HG03196 (cell line): ENCODE measurements around the gene ARHGEF10L.
"Not testable (repeated sequence)": the region's sequence is repeated elsewhere in the genome, so short reads cannot be mapped to it uniquely, and the experiment has no call there.

Source experiments
- ATAC-seq: cut with Tn5 transposase; IDR thresholded peaks from one replicate; pipeline ENCODE4 v1.9.1; 2021; ENCODE audit not compliant: unreplicated experiment

Gene ARHGEF10L

DNA sequence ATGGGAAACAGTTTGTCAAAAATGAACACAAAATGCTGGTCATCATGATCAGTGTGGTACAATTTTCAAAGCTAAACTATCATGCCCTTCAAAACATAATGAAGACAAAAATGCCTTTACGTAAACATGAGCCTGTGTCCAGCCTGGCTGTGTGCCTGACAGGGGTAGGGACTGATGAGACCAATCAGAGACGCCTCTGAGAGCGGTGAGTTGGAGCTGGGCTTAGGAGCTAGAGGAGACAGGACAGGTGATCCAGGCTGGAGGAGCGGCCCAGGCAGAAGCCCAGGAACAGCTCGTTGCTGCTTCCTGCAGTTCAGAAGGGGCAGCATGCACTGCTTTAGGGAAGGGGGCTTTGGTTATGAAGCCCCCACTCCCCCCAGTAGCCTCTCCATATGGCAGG, 70.0 kb downstream of the ARHGEF10L start:
- no peak for ATAC-seq

DNA sequence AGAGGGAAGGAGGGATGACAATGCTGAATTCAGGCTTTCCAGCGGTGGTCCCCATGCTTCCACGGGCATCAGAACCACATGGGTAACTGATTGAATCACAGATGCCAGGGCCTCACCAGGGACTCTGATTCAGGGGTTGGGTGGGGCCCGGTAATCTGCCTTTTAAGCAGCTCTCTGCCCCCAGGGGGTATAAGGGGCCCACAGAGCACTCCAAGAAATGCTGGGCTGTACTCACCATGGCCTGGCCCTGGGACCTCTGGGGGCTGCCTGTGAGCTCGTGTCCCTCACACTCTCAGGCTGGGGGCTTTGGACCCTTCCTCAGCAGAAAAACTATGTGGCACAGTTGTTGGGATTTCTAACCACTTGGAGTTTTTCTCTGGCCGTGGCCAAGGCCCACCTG, 70.6 kb downstream of the ARHGEF10L start:
- no peak for ATAC-seq

DNA sequence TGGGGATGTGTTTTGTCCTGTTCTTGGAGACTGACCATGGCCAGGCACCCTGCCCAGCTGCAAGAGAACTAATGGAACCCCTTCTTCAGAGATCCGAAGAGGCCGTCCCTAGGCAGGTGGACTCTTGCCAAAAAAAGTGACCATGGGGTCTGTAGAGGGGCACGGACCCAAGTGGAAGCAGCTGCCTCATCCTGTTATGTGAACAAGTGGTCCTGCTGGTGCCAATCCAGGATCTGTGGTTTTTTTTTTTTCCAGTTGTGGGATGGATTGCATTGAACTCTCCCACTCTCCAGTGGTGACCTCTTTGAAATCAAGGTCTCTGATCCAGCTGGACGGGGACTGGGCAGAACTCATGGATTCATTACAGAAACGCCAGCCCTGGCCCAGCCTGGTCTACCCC, 71.2 kb downstream of the ARHGEF10L start:
- ATAC-seq, result no peak

DNA sequence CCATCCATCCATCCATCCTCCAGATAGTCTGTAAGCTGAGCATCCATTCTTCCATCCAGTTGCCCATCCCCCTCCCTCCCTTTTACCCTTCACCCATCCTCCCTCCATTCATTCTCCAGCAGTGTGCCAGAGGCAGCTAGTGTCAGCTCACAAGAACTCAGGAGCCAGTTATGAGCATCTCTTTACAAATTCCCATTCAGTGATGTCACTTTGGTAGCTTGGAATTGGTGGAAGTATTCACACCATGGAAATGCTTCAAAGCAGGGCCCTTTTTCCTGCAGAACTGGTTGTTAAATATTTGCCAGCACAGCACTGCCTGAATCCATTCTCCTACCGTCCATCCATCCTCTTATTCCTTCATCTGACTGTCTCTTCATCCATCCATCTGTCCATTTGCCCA, 72.5 kb downstream of the ARHGEF10L start:
- no peak for ATAC-seq

DNA sequence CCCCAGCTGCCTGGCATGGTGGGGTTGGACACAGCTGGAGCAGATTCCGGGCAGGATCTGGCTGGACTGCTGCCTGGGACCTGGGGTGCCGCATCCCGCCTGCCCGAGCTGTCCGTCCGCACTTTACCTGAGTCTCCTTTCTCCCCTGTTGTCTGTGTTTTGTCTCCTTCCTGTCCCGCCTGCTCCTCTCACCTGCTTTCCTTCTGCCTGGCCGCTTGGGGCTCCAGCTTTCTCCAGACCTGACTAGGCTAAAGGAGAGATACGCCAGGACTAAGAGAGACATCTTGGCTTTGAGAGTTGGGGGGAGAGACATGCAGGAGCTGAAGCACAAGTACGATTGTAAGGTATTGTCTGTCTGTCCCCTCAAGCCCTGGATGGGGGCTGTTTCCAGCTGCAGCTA, 73.3 kb downstream of the ARHGEF10L start:
- ATAC-seq, result no peak

DNA sequence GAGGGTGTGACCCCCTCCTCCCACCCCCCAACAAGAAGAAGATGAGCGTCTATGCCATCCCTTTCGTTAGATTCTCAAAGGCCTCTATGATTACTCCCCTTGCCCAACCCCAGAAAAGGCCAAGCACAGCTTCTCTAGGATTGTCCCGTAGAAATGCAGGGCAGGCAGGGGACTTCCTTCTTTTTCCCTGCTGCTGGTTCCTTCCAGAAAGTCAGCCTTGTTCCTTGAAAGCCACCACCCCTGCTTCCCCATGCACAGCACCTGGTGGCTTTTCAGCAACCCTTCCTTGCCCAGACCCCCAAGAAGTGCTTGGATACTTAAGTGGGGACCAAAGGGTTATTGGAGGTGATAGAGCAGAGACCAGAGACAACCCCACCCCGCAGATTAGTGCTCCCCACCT, 75.1 kb downstream of the ARHGEF10L start:
- no peak for ATAC-seq

DNA sequence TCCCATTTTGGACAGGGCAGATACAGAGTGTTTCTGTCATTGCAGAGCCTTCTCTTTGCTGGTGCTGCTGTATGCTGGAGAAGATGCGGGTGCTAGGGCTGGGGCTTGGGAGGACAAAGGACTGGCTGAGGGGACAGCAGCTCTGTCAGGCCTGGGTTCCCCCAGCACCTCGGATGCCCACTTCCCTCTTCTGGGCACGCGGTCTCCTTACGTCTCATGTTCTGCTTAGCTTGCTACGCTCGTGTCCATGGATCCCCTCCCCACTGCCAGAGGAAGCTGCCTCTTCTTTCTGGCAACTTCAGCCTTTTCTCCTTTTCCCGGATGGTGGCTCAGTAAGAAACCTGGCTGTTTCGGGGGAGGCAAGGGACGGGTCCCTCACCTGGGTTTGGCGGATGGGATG, 75.7 kb downstream of the ARHGEF10L start:
- no peak for ATAC-seq

DNA sequence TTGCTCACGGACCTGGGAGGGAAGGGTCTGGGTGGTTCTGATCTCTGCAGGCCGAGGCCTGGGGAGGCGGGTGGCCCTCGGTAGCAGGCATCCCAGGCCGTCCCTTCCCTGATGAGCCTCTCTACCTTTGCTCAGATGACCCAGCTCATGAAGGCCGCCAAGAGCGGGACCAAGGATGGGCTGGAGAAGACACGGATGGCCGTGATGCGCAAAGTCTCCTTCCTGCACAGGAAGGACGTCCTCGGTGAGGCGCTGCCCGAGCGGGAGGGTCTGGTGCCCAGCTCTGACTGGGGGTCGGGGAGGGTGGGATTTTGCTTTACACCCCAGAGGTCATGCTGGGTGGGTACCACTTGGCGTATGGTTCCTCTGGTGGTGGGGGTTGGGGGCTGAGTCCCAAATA, 76.5 kb downstream of the ARHGEF10L start:
- no peak for ATAC-seq

DNA sequence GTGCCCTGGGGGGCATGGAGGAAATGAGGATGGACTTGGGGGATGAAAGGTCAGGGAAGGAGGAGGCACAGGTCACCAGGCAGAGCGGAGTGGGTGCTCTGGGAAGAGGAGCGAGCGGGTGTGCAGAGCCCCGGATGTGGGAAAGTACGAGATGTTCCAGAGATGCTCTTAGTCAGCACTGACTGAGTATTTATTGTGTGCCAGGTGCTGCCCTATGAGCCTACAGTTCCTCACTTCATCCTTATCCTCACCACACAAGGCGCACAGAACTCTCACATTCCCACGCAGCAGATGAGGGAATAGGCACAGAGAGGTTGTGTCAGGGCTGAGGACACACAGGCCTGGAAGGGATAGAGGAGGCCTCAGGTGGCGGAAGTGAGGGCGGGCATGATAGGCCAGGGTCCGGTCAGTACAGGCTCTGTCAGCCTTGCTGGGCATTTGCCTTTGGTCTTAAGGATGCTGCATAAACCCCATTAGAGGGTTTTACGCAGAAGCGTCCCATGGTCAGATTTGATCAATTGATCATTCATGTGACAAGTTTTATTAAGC, 77.3 kb downstream of the ARHGEF10L start:
- no peak for ATAC-seq

DNA sequence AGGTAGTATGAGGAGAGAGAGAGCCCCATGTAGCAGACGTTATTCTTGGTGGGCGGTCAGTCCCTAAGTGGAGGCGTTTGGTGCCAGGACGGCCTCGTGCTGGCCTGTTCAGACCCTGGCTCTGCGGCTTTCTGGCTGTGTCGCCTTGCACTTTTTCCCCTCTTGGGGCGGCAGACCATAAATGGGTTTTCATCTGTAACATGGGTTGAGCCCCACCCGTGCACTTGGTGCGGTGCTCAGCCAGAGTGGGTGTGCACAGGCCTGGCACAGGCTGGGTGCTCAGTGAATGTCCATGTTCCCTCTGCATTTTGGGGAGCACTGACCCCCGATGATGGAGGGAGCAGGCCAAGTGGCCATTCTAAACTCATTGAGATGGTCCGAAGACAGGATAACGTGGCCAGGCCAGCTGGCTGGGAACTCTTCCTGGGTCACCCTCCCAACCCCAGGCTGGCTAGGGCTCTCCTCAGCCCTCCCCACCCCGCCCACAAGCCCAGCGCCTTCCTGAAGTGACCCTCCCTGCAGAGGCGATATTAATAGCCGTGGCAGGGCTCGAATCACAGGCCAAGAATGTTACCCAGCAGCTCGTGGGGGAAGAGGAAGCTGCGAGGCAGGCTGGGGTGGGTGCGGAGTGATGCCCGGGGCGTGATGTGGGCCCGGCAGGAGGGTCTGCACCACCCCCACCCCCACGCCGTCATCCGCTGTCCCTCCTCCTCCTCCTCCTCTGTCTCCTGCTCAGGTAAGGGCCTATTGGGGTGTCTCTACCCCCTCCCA, 78.5 kb downstream of the ARHGEF10L start:
- no peak for ATAC-seq

DNA sequence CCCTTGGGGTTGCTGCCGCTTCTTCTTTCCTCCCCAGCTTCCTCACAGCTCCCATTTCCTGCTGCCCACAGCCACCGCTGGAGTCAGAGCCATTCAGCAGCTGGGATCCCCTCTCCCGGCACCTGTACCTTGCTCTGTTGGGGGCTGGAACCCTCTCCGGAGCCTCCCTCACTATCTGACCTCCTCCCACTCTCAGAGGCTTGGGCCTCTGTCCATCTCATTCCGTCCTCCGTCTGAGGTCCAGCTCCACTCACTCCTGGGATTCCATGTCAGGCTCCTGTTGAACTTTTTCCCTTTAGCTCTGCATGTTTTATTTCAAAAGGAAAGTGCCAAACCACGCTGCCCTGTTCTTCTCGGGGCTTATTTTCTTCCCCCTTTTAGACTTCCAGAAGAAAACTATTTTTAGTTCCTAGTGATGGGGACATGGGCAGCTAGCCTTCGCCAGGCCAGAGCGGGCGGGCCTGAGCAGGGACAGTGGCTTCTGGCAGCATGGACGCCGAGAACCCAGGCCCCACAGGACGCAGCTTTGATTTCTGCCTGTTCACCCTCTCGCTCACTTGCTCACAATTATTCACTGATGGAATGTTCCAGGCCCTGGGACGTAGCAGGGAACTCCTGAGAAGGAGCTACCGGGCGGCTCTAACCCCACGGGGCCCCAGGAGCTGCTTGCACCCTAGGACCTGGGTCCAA, 79.2 kb downstream of the ARHGEF10L start:
- no peak for ATAC-seq

DNA sequence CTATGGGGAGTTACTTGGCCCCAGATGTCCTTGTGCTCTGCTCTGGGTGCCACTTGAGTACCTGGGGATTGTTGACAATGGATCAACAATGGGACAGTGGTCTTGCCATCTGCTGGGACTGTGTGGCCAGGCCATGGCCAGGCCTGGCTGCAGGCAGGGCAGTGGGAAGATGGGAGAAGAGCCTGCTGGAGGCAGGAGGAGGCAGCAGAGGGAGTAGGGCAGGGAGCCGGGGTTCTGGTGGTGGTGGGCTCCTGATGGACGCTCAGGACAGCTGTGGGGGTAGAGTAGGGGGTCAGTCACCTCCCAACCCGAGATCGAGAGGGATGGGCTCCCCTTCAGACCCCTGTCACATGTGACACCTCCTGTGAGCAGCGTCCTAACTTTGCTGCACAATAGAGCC, 81.0 kb downstream of the ARHGEF10L start:
- no peak for ATAC-seq

DNA sequence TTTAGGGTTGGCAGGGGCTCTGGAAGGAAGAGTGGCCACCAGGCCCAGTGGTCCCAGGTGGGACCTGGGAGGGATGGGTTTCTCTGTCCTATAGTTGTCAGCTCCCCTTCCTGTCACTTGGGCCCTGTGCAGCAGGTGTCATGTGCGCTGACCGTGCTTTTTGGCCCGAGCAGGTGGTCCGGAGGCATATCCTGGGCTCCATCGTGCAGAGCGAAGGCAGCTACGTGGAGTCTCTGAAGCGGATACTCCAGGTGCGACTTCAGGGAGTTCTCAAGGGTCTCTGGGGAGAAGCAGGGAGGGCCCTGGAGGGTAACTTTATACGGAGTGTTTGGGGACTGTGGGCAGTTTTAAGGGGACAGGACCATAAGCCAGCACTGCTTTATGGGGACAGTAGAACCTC, 82.2 kb downstream of the ARHGEF10L start:
- no peak for ATAC-seq

DNA sequence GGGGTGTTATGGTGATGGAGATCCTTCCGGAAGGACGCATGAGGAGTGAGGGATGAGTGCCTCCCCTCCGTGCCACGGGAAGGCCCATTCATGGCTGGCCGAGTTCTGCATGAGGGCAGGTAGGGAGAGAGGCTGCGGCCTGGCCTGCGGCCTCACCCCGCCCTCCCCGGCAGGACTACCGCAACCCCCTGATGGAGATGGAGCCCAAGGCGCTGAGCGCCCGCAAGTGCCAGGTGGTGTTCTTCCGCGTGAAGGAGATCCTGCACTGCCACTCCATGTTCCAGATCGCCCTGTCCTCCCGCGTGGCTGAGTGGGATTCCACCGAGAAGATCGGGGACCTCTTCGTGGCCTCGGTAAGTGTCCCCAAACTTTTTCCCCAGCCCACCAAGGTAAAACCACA, 83.3 kb downstream of the ARHGEF10L start:
- ATAC-seq, result no peak

DNA sequence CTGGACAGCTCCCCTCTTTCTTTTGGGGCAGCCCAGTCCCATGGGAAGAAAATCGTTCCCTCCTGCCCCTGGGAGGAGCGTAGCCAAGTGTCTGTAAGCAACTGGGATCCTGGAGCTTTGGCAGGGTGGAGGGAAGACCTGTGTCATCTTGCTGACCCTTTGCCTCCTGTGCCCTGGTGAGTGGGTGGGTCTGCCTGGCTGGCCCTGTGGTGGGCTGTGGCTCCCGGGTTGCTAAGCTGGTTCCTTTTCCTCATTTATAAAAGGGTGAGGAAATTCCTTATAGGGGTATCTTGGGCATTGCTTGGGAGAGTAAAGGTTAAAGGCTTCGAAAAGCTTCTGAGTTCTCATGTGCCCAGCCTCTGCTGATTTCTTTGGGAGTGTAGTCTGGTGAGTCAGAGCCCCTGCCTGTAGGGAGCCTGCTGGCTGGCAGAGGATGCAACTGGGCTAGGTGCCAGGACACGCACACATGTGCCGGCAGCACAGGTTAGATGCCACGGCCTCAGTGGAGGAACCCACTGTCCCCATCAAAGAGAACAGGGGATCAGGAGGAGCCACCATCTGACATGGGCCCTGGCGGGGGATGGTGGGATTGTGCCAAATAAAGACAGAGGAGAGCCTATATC, 85.2 kb downstream of the ARHGEF10L start:
- no peak for ATAC-seq

DNA sequence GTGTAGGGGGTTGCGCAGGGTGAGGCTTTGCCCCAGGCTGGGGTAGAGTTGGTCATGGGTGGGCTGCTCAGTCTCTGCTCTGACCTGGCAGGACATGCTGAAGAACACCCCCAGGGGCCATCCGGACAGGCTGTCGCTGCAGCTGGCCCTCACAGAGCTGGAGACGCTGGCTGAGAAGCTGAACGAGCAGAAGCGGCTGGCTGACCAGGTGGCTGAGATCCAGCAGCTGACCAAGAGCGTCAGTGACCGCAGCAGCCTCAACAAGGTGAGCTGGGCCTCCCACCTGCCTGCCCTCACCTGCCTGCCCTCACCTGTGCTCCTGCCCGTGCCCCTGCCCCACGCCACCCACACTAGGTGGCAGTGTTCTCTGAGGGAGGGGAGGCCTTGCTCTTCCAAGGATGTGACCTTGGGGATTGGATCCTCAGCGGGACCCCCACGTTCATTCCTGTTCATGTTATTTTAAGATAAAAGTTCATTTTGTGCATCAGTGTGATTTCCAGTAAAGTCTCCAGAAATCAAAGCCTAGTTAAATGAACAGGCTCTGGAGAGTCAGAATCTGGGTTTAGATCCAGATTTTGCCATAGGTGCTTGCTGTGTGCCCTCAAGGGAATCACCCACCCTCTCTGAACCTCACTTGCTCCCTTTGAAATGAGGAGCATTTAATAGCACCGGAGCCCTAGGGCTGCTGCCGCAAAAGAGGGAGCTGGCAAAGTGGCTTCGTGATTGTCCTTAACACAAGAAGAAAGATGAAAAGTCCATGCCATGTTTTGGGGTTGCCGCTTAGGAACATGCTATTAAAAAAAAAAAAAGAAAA, 87.9 kb downstream of the ARHGEF10L start:
- no peak for ATAC-seq

DNA sequence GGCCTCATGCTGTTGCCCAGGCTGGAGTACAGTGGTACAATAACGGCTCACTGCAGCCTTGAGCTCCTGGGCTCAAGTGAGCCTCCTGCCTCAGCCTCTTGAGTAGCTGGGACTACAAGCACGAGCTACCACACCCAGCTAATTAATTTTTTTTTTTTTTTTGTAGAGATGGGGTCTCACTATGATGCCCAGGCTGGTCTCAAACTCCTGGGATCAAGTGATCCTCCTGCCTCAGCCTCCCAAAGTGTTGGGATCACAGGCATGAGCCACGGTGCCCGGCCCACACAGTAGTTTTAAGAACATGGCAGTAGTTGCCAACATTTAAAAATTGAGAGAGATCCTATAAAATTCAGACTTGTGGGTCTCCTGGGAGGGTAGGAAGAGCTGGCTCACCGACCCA, 89.5 kb downstream of the ARHGEF10L start:
- ATAC-seq, result not testable (repeated sequence)

DNA sequence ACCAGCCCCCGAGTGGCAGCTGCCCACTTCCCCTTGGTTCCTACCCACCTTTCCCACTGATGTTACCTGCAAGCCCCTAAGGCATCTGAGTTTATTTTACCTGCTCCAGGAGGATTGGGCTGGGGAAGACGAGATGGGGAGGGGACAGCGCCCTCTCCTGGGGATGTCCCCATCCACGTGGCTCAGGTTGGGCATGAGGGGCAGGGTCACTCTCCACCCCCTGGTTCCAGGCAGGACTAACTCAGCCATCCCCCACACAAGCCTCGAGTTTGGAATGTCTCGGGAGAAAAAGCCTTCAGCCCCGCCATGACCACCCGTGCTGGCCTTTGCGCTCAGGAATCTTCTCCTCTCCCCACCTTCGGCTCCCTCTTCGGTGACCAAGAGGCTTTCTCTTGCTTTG, 90.0 kb downstream of the ARHGEF10L start:
- no peak for ATAC-seq

DNA sequence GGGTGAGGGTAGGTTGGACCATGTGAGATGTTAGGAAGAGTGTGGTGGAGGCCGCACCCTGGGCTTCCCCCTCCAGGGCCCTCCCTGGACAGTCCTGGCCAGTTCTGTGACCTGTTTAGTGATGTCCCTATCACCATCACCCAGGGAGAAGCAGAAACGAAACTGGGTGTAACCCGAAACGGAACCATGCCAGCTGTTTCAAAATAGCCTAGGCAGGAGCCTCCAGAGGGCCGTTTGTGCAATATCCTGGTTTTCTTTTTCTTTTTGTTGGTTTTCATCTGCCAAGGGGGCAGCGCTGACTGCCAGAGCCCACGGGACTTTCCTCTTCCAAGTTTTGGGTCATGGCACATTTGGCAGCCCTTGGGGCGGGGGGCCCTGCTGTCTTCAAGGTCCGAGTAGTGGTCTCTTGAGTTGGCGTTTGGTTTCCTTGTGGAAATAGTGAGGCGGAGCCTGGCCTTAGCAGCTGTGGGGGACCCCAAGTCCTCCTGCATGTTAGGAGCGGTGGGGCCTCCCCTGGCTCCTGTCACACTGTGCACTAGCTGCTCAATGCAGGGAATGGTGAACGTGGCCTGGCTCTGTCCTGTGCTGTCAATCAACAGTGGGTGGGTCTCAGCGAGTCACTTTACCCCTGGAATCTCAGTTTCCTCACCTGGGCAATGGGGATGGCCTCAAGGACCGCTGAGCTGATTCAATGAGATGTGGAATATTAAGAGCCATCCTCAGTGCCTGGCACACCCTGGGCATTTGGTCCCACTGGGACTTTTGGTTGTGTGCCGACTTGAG, 90.7 kb downstream of the ARHGEF10L start:
- ATAC-seq, result no peak

DNA sequence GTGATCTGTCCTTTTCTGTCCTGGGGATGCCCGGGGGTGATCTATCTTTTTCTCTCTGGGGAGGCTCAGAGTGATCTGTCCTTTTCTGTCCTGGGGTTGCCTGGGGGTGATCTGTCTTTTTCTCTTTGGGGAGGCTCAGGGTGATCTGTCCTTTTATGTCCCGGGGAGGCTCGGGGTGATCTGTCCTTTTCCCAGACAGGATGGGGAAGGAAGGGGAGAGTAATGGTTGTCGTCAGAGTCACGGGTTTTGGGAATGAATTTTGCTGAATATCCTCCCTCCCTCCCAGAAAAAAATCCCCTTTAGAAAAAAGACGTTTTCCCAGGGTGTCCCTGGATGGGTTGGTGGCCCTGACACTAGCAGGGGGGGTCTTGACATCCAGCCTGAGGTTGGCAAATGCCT, 91.5 kb downstream of the ARHGEF10L start:
- no peak for ATAC-seq
